ENCODE measurements around the gene PEAK1.

GRCh38 chr15:77064539-77065308 lies 355.2 kb downstream of the PEAK1 start:
- TF ChIP-seq SPI1 (IDR thresholded peaks at IDR 0.05; ENCODE audit: borderline replicate concordance, low read depth) (no peak), CTCF (IDR thresholded peaks at IDR 0.05; ENCODE audit: insufficient read depth, low read length) (no peak)
